Fibroblast of mammary gland (primary cell): Measurements from ENCODE around the gene DTNB.

Source experiments
- DNase-seq: peaks from one replicate; pipeline ENCODE4 v3.0.0-alpha.2; 2010; ENCODE audit warnings: low read depth
- H3K4me3 ChIP-seq: 2 replicates; pipeline ENCODE4 v1.5.1; 2011; ENCODE audit warnings: low read depth, mild to moderate bottlenecking, low read length, moderate library complexity; ENCODE audit not compliant: control insufficient read depth
- CTCF ChIP-seq: conservative IDR thresholded peaks from 2 replicates; pipeline ENCODE4 v1.5.1; 2011; ENCODE audit warnings: low read depth, low read length, inconsistent platforms; ENCODE audit not compliant: control insufficient read depth, insufficient read depth

DTNB gene

GRCh38 chr2:25389161-25389560 lies 284.2 kb downstream of the DTNB start:
- H3K4me3 ChIP-seq = no peak overlapping the region
- DNase-seq = no peak
- no peak for TF ChIP-seq CTCF

GRCh38 chr2:25388491-25388890 lies 284.9 kb downstream of the DTNB start:
- DNase-seq = no peak
- no peak for TF ChIP-seq CTCF

GRCh38 chr2:25387876-25388449 lies 285.4 kb downstream of the DTNB start:
- no peak for DNase-seq
- H3K4me3 ChIP-seq = no peak overlapping the region
- no peak for TF ChIP-seq CTCF

More at GRCh38 chr2:25388491-25388890, 284.9 kb downstream of the DTNB start:
- no peak overlapping the region for H3K4me3 ChIP-seq

GRCh38 chr2:25386971-25387875 lies 286.2 kb downstream of the DTNB start:
- TF ChIP-seq CTCF = no peak
- no peak for DNase-seq
- H3K4me3 ChIP-seq = no peak overlapping the region

- DNase-seq = no peak
- no peak for TF ChIP-seq CTCF
- H3K4me3 ChIP-seq = no peak overlapping the region
Measured at GRCh38 chr2:25385910-25386309, 287.5 kb downstream of the DTNB start.

- DNase-seq = no peak
- no peak for TF ChIP-seq CTCF
- H3K4me3 ChIP-seq = no peak overlapping the region
Measured at GRCh38 chr2:25383806-25384205, 289.6 kb downstream of the DTNB start.
